H1 (cell line): ENCODE data around the gene HYAL4. TPM values are rescaled to one million over a fixed set of nuclear protein-coding genes. Genes with fewer than 3 reads are reported as not detected.

ENCODE experiments used
- CTCF ChIA-PET: fragments of 300-600 bp; sonication (Branson Sonifier 250); formaldehyde crosslinking; loops from one replicate; lab custom pipeline; 2021; ENCODE audit not compliant: partially characterized antibody; lab: Charles Lee
- POLR2A ChIA-PET: fragments of 300-600 bp; sonication (Branson Sonifier 250); formaldehyde crosslinking; loops from one replicate; lab custom pipeline; 2021; ENCODE audit warnings: inconsistent platforms; ENCODE audit not compliant: partially characterized antibody; lab: Charles Lee
- DNase-seq, 2 experiments: peaks; one replicate each; pipeline versions ENCODE4 v3.0.0 to v3.0.0-alpha.2; 2010 to 2022; ENCODE audit warnings: low spot score in 2 of 2, low read depth in 1 of 2, mixed read lengths in 1 of 2
- FAIRE-seq: peaks from 2 replicates; lab custom pipeline; 2011; peaks lifted over from hg19 to GRCh38; lab: Jason Lieb, UNC
- H2AFZ ChIP-seq: 2 replicates; pipeline ENCODE4 v1.8.1; 2012; ENCODE audit warnings: low read length, inconsistent platforms
- H2AK5ac ChIP-seq: 2 replicates; pipeline ENCODE4 v1.6.1; 2013; ENCODE audit warnings: low read depth, low read length
- H2BK120ac ChIP-seq: replicated peaks from 2 replicates; pipeline ENCODE3; 2013; ENCODE audit warnings: low read depth, low read length, inconsistent platforms
- H2BK12ac ChIP-seq: 2 replicates; pipeline ENCODE4 v1.6.1; 2013; ENCODE audit warnings: low read depth, low read length
- H2BK15ac ChIP-seq: 2 replicates; pipeline ENCODE4 v1.6.1; 2013; ENCODE audit warnings: low read length
- H2BK20ac ChIP-seq: 2 replicates; pipeline ENCODE4 v1.6.1; 2013; ENCODE audit warnings: low read length
- H2BK5ac ChIP-seq: 2 replicates; pipeline ENCODE4 v1.6.1; 2013; ENCODE audit warnings: low read depth, low read length
- H3K14ac ChIP-seq: 2 replicates; pipeline ENCODE4 v1.6.1; 2013; ENCODE audit warnings: inconsistent platforms; ENCODE audit not compliant: insufficient read length
- H3K18ac ChIP-seq: 2 replicates; pipeline ENCODE4 v1.6.1; 2013; ENCODE audit warnings: low read length; ENCODE audit errors: extremely low read depth
- H3K23ac ChIP-seq: 2 replicates; pipeline ENCODE4 v1.6.1; 2013; ENCODE audit warnings: inconsistent platforms; ENCODE audit not compliant: insufficient read length
- H3K23me2 ChIP-seq: 2 replicates; pipeline ENCODE4 v1.6.1; 2013; ENCODE audit warnings: low read depth, low read length
- H3K27ac ChIP-seq: 2 replicates; pipeline ENCODE4 v1.6.1; 2011; ENCODE audit warnings: low read depth, low read length, inconsistent platforms
- H3K27me3 ChIP-seq, 4 experiments: replicated peaks in 1 of 4; 1 replicate in 1 of 4; 2 replicates in 3 of 4; pipeline versions ENCODE4 v1.6.1 to v1.8.1; 2011 to 2013; ENCODE audit warnings: low read length in 3 of 4, mild to moderate bottlenecking in 3 of 4, inconsistent platforms in 2 of 4, mixed read lengths in 2 of 4, moderate library complexity in 1 of 4; ENCODE audit not compliant: control insufficient read depth in 3 of 4, insufficient read depth in 3 of 4; ENCODE audit errors: extremely low read depth in 1 of 4
- H3K36me3 ChIP-seq, 4 experiments: 2 replicates each; pipeline versions ENCODE4 v1.6.1 to v1.8.1; 2011 to 2013; ENCODE audit warnings: mild to moderate bottlenecking in 4 of 4, low read length in 3 of 4, moderate library complexity in 2 of 4, control low read depth in 1 of 4, inconsistent platforms in 1 of 4; ENCODE audit not compliant: insufficient read depth in 4 of 4, control insufficient read depth in 2 of 4
- H3K4ac ChIP-seq: replicated peaks from 2 replicates; pipeline ENCODE3; 2013; ENCODE audit warnings: low read length, low read depth, mixed read lengths, inconsistent platforms; ENCODE audit not compliant: insufficient read length
- H3K4me1 ChIP-seq, 4 experiments: replicated peaks in 1 of 4; 1 replicate in 1 of 4; 2 replicates in 3 of 4; pipeline versions ENCODE4 v1.6.1 to v1.8.1; 2011 to 2013; ENCODE audit warnings: low read length in 3 of 4, inconsistent platforms in 2 of 4, mixed read lengths in 1 of 4; ENCODE audit not compliant: insufficient read depth in 4 of 4, control insufficient read depth in 3 of 4
- H3K4me2 ChIP-seq, 2 experiments: 2 replicates each; pipeline versions ENCODE4 v1.6.1 to v1.8.1; 2011 to 2013; ENCODE audit warnings: low read depth in 2 of 2, low read length in 2 of 2, control low read depth in 1 of 2, inconsistent platforms in 1 of 2, mild to moderate bottlenecking in 1 of 2; ENCODE audit not compliant: insufficient read depth in 1 of 2
- H3K4me3 ChIP-seq, 4 experiments: fragments of 200-600, 300-600 bp in 1 of 4; sonication (generic), shearing (Covaris generic), sonication (Bioruptor Twin) in 1 of 4; 2 replicates each; pipeline versions ENCODE4 v1.5.1 to v1.8.1; 2011 to 2016; ENCODE audit warnings: low read length in 4 of 4, low read depth in 3 of 4, control low read depth in 2 of 4, inconsistent platforms in 2 of 4, mild to moderate bottlenecking in 2 of 4, mixed read lengths in 1 of 4, moderate library complexity in 1 of 4; ENCODE audit not compliant: insufficient read depth in 2 of 4; ENCODE audit errors: extremely low read depth in 1 of 4
- H3K56ac ChIP-seq: replicated peaks from 2 replicates; pipeline ENCODE3; 2013; ENCODE audit warnings: low read depth, mild to moderate bottlenecking, mixed read lengths, low read length, inconsistent platforms; ENCODE audit not compliant: insufficient read length
- H3K79me1 ChIP-seq: 2 replicates; pipeline ENCODE4 v1.6.1; 2013; ENCODE audit warnings: low read depth, low read length, control low read depth
- H3K79me2 ChIP-seq, 2 experiments: 2 replicates each; pipeline versions ENCODE4 v1.6.1 to v1.8.1; 2012 to 2013; ENCODE audit warnings: low read length in 2 of 2, mild to moderate bottlenecking in 2 of 2, inconsistent platforms in 1 of 2; ENCODE audit not compliant: insufficient read depth in 2 of 2, control insufficient read depth in 1 of 2
- H3K9ac ChIP-seq, 4 experiments: replicated peaks in 1 of 4; 1 replicate in 1 of 4; 2 replicates in 3 of 4; pipeline versions ENCODE4 v1.6.1 to v1.8.1; 2011 to 2013; ENCODE audit warnings: low read depth in 3 of 4, low read length in 3 of 4, control low read depth in 2 of 4, mild to moderate bottlenecking in 2 of 4, moderate library complexity in 2 of 4, inconsistent platforms in 1 of 4; ENCODE audit errors: extremely low read depth in 1 of 4
- H3K9me3 ChIP-seq, 2 experiments: 2 replicates each; pipeline versions ENCODE4 v1.6.1 to v1.8.1; 2012 to 2013; ENCODE audit warnings: mild to moderate bottlenecking in 2 of 2, moderate library complexity in 2 of 2, control low read depth in 1 of 2, inconsistent platforms in 1 of 2, low read depth in 1 of 2, low read length in 1 of 2, mixed read lengths in 1 of 2; ENCODE audit not compliant: insufficient read depth in 2 of 2
- H4K20me1 ChIP-seq, 2 experiments: replicated peaks in 1 of 2; 2 replicates each; pipeline versions ENCODE3 to v1.8.1; 2011 to 2013; ENCODE audit warnings: inconsistent platforms in 2 of 2, low read length in 2 of 2, mild to moderate bottlenecking in 1 of 2; ENCODE audit not compliant: insufficient read depth in 2 of 2, control insufficient read depth in 1 of 2
- H4K5ac ChIP-seq: 2 replicates; pipeline ENCODE4 v1.6.1; 2013; ENCODE audit warnings: low read length, low read depth, mixed read lengths, inconsistent platforms; ENCODE audit not compliant: insufficient read length
- H4K8ac ChIP-seq: 2 replicates; pipeline ENCODE4 v1.8.0; 2013; ENCODE audit warnings: mild to moderate bottlenecking, moderate library complexity, low read length, inconsistent platforms; ENCODE audit not compliant: insufficient read depth; ENCODE audit errors: extremely low read depth
- H4K91ac ChIP-seq: replicated peaks from 2 replicates; pipeline ENCODE3; 2013; ENCODE audit warnings: low read length, mixed read lengths, inconsistent platforms; ENCODE audit not compliant: insufficient read length
- BACH1 ChIP-seq: IDR thresholded peaks from 2 replicates; pipeline ENCODE4 v1.6.1; 2012; ENCODE audit warnings: low read length, improper control_type of control experiment
- CHD1 ChIP-seq: IDR thresholded peaks from 2 replicates; pipeline ENCODE4 v1.6.1; 2012; ENCODE audit warnings: low read depth, low read length, improper control_type of control experiment
- SAP30 ChIP-seq: fragments of 300-600 bp; sonication (generic); IDR thresholded peaks from 2 replicates; pipeline ENCODE4 v1.7.1; 2012; ENCODE audit warnings: low read length, moderate library complexity, mild to moderate bottlenecking, inconsistent platforms; ENCODE audit not compliant: insufficient read depth, insufficient replicate concordance
- SP1 ChIP-seq: IDR thresholded peaks from 2 replicates; pipeline ENCODE4 v1.6.1; 2011; ENCODE audit warnings: low read depth, low read length
- TAF1 ChIP-seq: IDR thresholded peaks from 2 replicates; pipeline ENCODE4 v1.6.1; 2011; ENCODE audit warnings: mild to moderate bottlenecking, low read depth, low read length
- polyA plus RNA-seq, 7 experiments: library from polyadenylated mRNA; depleted of rRNA in 3 of 7; stranded (reverse) in 5 of 7; unstranded in 2 of 7; fragments of >200 nt in 5 of 7; fragments of 200-250 nt in 2 of 7; gene quantifications; 1 replicate in 5 of 7; 2 replicates in 1 of 7; 4 replicates in 1 of 7; pipeline versions ENCODE4 v1.2.1 to v1.2.3, GENCODE V29; 2011 to 2013; ENCODE audit warnings: missing spikeins in 2 of 7, mixed read lengths in 2 of 7
- total RNA-seq: library from RNA; stranded (reverse); fragmentation: NEBNext Ultra II Directional; extraction: Animal tissue kit (Norgen Biotek cat#: 25700); gene quantifications from 2 replicates; pipeline ENCODE4 v1.2.1, GENCODE V29; 2021

Gene HYAL4
- total and polyA plus RNA-seq, 2 of the 8 experiments (the other 6 are each of a cell fraction or from before 2014, with no cell fraction given), result not detected

DNA sequence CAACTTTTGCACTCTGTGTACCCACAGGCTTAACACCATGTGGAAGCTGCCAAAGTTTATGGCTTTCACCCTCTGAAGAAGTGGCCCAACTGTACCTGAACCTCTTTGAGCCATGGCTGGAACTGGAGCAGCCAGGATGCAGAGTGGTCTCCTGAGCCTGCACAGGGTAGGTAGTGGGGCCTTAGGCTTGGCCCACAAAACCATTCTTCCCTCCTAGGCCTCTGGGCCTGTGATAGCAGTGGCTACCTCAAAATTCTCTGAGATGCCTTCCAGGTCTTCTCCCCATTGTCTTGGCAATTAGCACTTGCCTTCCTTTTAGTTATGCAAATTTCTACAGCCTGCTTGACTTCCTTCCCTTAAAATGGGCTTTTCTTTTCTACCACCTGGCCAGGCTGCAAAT, 60.7 kb downstream of the HYAL4 start:
- Histone ChIP-seq H3K27me3 (no peaks in the 10 kb centered on the region), H3K36me3 (peaks cover 0 to 4% (median 2%) of the 10 kb centered on the region in 4 experiments; a peak in 4 of 8 replicates), H2BK120ac (no peak overlapping the region), H4K5ac (no peak overlapping the region), H3K4me2 (no peak overlapping the region), H3K23me2 (no peaks in the 10 kb centered on the region), H4K8ac (no peak overlapping the region), H3K79me1 (no peaks in the 10 kb centered on the region), H3K18ac (no peak overlapping the region), H3K9me3 (peaks cover 23 to 29% of the 10 kb centered on the region in 2 experiments), H3K4me1 (no peaks in the 10 kb centered on the region), H2AK5ac (no peak overlapping the region), H3K27ac (no peak overlapping the region), H3K9ac (no peak overlapping the region), H3K14ac (no peak overlapping the region), H2BK15ac (no peak overlapping the region), H3K23ac (no peak overlapping the region), H2BK12ac (no peak overlapping the region), H4K91ac (no peak overlapping the region), H2BK5ac (no peak overlapping the region), H2AFZ (no peak overlapping the region), H3K56ac (no peak overlapping the region), H3K4ac (no peak overlapping the region), H3K4me3 (no peak overlapping the region), H4K20me1 (no peaks in the 10 kb centered on the region), H3K79me2 (no peaks in the 10 kb centered on the region), H2BK20ac (no peak overlapping the region)
- ChIA-PET POLR2A (no interaction called here), CTCF (interaction anchor here (0.7 to 1.7 kb wide), 2 partner anchors 11 to 40 kb away, joined by 3 to 7 read pairs; no protein-coding TSS in a partner anchor)
- DNase-seq (no peak), FAIRE-seq (no peak)
- TF ChIP-seq BACH1 (no peak), CHD1 (no peak), SAP30 (no peak), TAF1 (no peak), SP1 (no peak)
